GM12878 (cell line): ENCODE measurements around the gene LRP1B.

ENCODE experiments used
- BHLHE40 ChIP-seq, 2 experiments: fragments of 450-650 bp in 1 of 2; IDR thresholded peaks; 2 replicates each; pipeline ENCODE4 v1.6.1; 2011 to 2017; ENCODE audit warnings: low read depth in 2 of 2, borderline replicate concordance in 1 of 2, improper control_type of control experiment in 1 of 2, low read length in 1 of 2, mild to moderate bottlenecking in 1 of 2
- FOXK2 ChIP-seq: fragments of 450-650 bp; IDR thresholded peaks from 2 replicates; pipeline ENCODE4 v1.6.1; 2017; ENCODE audit warnings: mild to moderate bottlenecking, moderate library complexity

DNA sequence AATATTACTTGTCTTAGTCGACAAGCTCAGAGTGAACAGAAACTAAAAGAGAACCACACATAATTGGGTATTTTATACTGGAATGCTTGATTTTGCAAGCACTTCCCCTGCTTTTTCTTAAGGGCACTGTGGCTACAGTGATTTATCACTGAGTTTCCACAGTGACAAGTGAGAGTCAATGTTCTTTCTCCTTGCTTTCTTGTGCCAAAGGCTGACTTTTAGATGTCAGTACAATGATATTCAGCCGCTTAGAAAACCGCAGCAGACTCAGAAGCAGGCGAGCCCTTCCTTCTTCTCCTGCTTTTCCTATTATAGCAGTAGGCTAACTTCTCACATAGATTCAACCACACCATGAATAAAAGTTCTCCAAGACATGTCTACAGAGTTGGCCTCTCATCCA, 1747.0 kb downstream of the LRP1B start:
- TF ChIP-seq FOXK2 (no peak), BHLHE40 (IDR thresholded peaks at IDR 0.05; ENCODE audit: borderline replicate concordance in 1 of 2, low read depth in 2 of 2, low read length in 1 of 2) (no peak)
